DMS114 treated with DMSO at 0.1 percent for 48 hours (cell line): Measurements from ENCODE around the gene RASSF7.
A peak's percentile ranks its signal among the peaks of the same experiment; 100 is the strongest.

Source experiments
- DNase-seq: peaks from one replicate; lab custom pipeline; 2025; ENCODE audit not compliant: unreplicated experiment; lab: John Stamatoyannopoulos, UW

The RASSF7 gene

DNA sequence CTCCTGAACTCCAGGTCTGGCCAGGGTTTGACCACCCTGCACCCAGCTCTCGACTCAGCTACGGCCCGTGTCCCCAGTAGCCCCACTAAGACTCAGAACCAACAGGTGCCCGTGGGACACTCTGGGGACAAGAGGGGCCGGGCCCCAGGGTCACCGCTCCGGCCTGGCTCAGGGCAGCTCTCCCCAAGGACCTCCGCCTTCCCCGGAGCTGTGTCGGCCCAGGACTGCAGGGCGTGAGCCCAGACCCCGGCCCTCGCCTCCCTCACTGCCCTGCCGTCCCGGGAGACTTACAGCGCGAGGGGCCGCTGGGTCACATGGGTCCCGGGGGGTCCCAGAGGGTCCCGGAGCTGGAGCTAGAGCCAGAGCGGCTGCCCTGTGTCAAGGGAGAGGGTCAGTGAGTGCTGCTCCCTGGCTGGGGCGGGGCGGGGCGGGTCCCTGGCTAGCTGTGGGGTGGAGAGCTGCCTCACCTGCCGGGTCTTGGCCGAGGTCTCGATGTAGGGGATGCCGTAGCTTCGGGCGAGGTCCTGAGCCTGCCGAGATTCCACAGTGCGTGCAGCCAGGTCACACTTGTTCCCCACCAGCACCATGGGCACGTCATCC, 27.7 kb upstream of the RASSF7 start:
- no peak for DNase-seq

DNA sequence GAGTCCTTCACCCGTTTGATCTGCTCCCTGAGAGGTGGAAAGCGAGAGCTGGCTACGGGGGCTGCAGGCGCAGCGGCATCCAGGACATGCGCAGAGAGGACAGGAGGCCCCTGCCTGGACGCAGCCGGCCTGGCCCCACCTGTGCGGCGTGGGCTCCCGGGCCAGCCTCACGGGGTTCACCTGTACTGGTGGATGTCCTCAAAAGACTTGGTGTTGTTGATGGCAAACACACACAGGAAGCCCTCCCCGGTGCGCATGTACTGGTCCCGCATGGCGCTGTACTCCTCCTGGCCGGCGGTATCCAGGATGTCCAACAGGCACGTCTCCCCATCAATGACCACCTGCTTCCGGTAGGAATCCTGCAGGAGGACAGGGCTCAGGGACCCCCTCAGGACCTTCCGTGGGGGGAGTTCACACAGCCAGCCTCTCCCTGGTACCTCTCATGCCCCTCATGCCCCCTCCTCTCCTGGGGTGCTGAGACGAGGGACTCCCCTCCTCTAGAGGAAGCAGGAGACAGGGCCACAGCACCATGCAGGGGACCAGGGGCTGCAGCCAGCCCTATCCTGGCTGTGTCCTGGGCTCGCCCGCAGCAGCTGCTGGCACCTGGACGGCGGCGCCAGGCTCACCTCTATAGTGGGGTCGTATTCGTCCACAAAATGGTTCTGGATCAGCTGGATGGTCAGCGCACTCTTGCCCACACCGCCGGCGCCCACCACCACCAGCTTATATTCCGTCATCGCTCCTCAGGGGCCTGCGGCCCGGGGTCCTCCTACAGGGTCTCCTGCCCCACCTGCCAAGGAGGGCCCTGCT, 27.0 kb upstream of the RASSF7 start:
- DNase-seq = no peak

DNA sequence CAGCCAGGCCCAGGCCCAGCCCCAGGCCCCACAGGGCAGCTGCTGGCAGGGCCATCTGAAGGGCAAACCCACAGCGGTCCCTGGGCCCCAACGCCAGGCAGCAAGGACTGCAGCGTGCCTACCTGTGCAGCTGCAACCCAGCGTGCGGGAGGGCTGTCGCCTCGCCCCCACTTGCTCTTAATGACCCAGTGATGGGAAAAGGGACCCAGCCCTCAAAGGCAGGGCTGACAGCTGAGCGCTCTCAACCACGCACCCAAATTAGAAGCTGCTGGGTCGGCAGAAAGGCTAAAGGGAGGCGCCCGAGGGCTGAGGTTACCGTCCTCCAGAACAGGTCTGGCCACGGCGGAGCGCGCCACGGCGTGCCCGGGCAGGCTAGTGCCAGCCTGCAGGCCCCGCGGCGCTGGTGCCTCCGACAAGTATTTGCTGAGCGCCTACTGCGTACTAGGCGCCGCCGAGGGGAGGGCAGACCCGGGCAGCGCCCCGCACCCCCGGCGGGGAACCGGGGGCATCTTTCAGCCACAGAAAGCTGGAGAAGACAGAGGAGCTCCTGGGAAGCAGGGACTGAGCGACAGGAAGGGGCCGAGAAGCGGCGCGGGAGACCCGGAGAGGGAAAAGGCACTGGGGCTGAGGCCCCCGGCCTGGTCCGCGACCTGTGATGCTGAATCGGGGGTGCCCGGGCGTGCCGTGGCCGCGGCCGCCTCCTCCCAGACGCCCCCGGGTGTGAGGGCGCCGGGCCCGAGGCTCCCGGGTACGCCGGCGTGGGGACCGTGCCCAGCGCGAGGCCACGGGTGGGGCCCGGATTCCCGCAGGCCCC, 26.2 kb upstream of the RASSF7 start:
- no peak for DNase-seq

DNA sequence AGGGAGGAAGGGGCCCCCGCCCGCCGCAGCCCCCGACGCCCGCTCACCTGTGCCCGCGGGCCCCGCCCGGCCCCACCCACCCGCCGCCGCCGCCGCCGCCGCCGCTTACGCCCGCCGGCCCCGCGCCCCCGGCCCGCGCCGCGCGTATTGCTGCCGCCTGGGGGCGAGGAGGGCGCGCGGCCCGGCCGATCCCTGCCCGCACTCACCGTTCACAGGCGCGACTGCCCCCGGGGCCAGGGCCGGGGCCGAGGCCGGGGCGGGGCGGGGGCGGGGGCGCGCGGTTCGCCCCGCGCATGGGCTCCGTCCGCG, 25.6 kb upstream of the RASSF7 start:
- no peak for DNase-seq

DNA sequence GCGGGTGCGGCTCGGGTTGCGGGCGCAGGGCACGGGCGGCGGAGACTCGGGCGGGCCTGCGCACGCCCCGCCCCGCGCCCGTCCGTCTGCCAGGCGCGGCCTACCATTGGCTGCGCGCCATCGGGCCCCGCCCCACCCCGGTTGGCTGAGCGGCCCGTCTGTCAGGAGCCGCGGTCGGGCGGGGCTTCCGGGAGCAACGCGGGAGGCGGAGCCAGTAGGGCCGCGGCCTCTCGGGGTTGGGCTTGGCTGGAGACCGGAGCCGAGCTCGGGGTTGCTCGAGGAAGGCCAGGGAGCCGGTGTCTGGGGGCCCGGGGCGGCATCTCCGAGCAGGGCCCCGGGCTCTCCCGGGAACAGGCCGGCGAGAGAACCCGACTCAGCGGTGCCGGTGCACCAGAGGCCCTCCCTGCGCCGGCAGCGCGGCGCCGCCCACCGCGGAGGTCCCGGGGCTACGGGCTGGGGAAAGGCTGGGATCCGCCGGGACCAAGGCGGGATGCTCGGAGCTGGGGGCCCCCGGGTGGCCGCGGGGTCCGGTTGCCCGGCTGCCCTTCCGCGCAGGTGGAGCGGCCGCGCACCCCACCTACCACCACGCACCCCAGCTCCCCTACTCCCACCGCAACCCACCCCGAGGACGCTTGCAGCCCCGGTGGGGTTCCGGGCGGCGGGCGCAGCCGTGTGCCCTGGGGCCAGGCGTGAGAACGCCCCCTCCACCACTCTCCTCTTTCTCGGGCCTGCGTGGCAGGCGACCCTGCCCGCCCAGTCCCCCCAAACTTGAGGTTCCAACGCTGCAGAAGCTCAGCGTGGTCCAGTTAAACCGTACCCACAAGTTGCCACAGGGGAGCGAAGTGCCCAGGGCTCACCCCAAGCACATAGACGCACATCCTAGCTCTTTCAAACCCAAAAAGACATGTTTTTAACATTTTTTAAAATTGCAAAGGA, 25.0 kb upstream of the RASSF7 start, which contains the start of gene HRAS:
Gene HRAS (minus strand): TSS at position 58 of the 936 bp plus-strand sequence.
- peak; percentile 59 for DNase-seq

DNA sequence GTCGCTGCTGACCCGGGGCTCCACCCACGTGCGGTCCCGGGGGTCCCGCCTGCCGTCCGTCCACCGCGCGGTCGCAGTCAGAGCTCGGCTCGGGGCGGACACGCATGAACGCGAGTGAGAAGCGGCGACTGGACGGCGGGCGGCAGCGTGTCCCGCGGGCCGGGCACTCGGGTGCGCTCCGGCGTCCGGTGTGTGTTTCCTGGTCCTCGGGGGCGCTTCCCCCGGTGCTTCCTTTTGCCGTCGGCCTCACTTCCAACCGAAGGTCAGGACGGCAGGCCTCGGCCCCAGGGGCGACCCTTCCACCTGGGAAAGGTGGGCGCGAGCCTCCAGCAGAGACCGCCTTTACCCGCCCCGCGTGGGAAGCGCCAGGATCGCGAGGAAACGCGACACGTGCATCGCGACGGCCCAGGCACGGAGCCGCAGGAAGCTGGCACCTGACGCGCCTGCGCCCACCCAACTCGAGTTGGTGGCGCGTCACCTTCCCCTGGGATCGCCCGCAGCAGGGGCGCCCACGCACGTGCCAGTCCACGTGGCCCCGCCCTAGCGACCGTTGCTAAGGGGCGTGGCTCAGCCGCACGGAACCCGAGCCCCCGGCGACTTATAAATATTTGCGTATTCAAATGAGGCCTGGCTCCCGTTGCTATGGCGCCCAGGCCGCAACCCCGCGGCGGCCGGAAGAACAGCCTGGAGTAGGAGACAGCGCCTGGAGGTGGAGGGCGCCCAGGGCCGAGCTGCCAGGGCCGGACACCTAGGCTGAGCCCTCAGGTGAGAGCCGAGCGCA, 23.7 kb upstream of the RASSF7 start, which contains the start of gene LRRC56:
Gene LRRC56 (plus strand): TSS at position 687 of the 781 bp plus-strand sequence. CDS start 3,158 bp downstream, outside the sequence.
- DNase-seq = no peak

DNA sequence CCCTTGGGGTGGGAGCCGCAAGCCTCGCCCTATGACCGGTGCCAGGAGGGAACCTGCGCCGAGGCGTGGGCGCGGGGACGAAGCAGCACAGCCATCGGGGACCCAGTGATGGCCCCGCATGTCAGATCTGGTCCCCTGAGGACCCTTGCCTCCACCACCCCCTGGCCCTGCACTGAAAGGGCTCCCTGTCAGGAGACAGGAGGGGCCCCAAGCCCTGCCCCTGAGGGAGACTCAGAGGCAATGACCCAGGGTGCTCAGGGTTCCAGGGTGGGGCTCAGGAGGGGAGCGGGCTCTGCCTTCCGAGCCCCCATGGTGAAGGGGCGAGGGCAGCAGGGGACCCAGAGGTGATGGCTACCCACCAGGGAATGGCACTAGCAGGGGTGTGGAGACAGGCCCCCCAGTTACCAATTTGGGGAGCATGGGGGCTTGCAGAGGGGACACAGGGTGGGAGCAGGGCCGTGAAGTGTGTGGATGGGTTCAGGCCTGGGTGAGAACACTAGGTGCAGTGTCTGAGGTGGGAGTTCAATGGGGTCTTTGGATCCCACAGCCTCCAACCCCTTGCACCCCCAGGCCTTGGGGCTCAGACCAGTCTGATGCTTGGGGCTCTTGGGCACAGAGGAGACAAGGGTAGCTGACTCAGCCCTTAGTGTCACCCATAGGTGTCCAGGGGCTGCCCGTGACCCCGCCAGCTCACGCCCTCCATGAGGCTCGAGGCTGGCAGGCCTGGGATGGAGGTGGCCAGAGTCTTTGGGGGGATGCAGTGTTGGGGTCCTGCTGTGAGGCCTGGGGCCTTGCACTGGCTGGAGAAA, 22.9 kb upstream of the RASSF7 start:
- no peak for DNase-seq

DNA sequence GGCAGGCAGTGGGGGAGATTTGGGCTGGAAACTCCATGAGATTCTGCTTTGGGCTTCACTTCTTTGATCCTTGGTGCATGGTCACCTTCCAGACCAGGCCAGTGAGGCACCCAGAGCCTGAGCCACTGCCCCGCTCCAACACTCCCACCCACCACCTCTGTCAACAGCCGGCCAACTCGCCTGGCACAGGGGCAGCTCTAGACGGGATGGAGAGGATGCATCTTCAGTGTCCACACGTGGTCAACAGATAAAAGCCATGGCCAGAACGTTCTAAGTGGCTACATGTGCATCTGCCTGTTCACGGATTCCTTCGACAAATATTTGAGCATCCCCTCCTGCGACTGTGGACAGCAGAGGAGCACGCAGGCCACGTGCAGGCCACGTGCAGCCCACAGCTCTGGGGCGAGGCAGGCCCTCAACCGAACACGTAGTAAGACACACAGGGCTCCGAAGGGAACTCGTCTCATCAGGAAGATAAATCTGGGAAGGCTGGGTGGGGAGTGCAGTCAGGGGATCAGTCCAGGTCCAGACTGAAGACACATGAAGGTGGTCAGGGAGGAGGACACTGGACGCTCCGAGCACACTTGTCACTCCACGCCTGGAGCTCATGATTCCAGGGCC, 22.2 kb upstream of the RASSF7 start:
- DNase-seq = no peak

DNA sequence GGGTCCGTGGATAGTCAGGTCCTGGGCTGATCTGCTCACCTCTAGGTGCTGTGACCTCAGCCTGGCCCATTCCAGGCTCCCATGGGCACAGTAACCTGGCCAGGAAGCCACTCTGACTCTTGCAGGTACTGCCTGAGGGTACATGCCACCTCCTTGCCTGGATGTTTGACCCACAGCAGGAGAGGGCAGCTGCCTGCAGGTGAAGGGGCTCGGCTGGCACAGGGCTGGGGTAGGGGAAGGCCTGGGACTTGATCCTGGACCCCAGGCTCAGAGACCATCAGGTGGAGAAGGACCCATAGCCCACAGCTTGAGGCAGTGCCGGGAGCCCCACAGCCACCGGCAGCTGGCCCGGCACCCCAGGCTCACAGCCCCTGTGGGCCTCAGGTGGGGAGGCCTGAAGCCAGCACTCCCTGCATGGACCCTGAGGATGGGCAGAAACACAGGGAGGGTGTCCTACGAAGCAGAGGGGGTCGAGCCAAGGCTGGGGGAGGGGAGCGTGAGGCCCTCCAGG, 20.7 kb upstream of the RASSF7 start:
- DNase-seq = no peak

DNA sequence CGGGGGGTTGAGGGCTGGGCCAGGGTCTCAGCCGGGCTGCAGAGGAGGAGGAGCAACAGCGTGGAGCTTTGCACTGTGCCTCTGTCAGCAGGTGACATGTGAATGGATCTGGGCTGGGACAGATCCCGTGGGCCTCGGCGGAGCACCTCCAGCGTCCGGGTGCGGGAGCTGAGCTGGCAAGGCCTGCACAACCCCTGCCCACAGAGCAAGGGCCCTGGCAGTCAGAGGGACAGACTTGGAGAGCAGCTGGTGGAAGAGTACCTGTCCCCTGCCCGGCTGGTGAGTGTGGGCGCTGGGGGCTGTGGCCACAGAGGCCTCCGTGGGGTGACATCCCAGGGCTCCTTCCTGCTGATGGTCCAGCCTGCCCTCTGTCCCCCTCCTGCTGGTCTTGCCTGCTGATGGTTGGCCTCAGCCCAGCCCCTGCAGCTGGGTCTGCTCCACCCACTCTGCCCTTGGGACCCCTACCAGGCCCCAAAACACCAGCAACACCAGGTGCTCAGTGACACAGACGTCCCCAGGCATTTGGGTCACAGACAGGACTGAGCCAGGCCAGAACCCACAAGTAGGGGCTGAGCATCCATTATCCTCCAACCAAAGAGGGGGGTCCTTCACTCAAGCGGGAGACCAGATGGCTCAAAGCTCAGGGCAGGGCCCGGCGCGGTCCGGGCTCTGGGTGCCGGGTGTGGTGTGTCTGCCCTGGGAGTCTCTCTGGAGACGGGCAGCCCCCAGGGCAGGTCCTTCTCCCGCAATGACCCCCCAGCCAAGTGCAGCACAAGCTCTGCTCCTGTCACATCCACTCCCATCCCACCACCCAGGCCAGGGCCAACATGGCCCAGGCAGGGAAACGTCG, 20.0 kb upstream of the RASSF7 start:
- no peak for DNase-seq

DNA sequence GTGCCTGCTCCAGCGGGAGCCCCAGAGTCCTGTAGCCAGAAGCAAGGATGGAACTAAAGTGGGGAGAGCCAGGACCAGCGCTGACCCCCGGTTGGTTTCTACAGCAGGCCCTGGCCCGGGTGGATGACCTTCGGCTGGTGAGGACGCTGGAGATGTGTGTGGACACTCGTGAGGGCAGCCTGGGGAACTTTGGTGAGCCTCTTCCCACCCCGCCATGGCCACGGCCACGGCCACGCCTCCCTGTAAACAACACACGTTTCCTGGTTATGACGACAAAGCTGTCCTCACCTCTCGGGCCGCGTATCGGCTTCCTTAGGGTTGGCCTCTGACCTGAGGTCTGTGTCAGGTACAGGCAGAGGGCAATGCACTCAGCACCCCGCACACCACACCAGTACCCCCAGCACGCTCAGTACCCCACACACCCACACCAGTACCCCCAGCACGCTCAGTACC, 19.3 kb upstream of the RASSF7 start:
- DNase-seq = no peak

DNA sequence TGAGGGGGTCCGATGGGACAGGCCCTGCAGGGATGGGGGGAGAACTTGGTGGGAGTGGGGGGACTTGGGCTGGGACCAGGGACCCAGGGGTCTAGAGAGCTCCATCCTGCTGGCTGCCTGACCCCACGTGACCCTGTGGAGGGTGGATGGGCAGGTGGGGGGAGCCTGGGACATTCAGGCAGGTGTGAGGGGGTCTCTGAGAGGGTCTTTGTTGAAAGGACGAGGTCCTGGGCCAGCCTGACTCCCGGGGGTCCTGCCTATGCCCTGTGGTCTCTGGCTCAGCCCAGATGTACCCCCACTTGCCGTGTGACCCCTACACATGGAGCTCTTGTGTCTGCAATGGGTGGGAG, 16.0 kb upstream of the RASSF7 start:
- DNase-seq = no peak

DNA sequence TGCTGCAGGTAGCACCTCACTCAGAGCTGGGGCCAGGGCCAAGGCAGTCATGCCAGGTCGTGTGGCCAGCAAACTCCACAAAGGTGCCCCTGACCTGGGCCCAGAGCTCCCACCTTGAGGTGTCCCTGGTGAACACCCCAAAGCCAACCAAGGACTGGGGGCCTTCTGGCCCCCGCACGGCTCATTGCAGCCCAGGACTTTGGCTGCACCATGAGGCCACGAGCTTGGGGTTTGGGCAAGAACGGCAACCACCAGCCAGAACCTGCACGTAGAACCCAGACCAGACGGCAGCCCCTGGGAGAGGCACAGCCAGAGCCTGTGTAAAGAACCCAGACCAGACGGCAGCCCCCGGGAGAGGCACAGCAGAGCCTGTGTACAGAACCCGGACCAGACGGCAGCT, 15.6 kb upstream of the RASSF7 start:
- no peak for DNase-seq

DNA sequence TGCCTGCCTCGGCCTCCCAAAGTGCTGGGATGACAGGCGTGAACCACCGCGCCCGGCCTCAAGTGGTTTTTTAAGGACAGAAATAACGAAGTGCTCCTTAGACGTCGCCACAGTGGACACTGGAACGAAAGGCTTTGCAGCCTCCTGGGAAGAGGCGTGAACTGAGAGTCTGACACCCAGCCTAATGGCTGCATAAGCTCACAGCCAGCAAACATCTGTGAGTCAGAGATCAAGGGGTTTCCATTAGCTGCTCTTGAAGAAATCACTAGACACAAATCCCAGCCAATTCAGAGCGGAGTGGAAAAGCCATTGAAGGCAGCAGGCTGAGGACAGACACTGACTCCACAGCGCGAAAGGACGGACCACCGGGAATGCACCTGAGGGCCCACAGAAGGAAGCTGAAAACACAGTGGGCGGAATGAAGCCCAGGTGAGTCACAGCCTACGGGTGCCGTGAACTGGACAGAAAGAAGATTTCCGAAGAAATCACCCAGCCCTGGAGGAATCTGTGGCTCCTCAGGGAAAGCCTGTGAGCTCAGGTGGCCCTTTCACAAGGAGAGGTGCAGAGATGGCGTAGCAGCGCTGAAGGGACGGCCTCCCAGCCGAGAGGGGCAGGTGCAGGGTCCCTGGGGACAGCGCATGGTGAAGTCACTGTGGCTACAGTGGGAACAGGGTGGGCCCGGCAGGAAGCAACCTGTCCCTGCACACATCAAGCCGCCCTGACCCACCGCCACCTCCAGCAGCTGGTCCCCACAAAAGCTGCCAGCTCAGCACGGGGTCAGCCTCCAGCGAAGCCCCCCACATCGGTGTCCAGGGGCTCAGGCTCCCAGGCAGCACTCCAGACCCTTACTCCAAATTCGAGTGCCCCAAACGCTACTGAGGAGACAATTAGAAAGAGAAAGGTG, 11.8 kb upstream of the RASSF7 start:
- DNase-seq = no peak

DNA sequence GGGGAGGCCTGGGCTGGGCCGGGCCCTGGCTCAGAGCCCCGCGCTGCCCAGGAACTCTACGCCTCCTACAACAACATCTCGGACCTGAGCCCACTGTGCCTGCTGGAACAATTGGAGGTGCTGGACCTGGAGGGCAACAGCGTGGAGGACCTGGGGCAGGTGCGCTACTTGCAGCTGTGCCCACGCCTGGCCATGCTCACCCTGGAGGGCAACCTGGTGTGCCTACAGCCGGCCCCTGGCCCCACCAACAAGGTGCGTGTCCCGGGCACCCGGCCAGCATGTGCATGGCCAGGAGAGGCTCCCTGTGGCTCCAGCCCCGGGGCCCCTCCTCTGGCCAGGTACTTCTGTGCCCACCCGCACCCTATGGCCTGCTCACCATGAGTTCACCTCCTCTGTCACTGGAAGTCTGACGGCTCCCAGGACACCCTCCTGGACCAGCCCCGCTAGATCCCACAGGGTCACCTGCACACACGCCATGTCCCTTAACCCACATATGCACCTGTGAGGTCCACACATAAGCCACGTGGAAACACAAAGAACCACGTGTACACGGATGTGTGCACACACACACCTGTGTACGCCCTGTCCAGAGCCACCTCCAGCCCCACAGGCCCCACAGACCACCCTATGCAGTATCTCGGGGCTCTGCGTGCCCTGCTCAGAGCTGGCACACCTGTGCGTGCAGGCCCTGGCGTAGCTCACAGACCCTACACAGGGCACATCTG, 10.6 kb upstream of the RASSF7 start:
- DNase-seq = no peak

DNA sequence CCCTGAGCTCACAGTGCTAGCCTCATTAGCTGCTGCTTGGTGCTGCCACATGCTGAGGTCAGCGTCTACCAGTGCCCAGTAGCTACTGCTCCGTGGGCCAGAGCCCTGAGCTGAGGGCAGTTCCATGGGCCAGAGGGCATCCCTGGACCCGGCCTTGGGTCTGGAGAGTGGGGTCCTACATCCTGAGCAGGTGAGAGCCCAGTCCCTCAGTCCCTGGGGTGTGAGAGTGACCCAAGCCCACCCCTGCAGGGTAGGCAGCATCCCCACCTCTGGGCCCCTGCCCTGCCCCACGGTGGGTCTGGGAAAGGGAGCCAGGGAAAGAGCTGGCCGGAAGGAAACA, 10.1 kb upstream of the RASSF7 start:
- no peak for DNase-seq
